AG20443 (cell line): ENCODE data around the gene CEP72.

Experiments used
- DNase-seq: peaks from one replicate; pipeline ENCODE4 v3.0.0; 2012; ENCODE audit warnings: low spot score, mixed read lengths

CEP72 gene

GRCh38 chr5:659496-660263, 47.5 kb downstream of the CEP72 start:
- DNase-seq = no peak

- no peak for DNase-seq
Measured at GRCh38 chr5:660491-661030, 48.4 kb downstream of the CEP72 start.

- DNase-seq = no peak
Measured at GRCh38 chr5:661891-662750, 50.0 kb downstream of the CEP72 start.

GRCh38 chr5:662751-663435, 50.8 kb downstream of the CEP72 start:
- no peak for DNase-seq

GRCh38 chr5:663436-664342, 51.5 kb downstream of the CEP72 start:
- DNase-seq = no peak

GRCh38 chr5:664343-664993, 52.3 kb downstream of the CEP72 start:
- no peak for DNase-seq

- DNase-seq = no peak
Measured at GRCh38 chr5:664994-665360, 52.8 kb downstream of the CEP72 start.

GRCh38 chr5:665541-665955, 53.4 kb downstream of the CEP72 start:
- no peak for DNase-seq

GRCh38 chr5:665956-666711, 54.0 kb downstream of the CEP72 start:
- DNase-seq = no peak

- no peak for DNase-seq
Measured at GRCh38 chr5:666816-667498, 54.8 kb downstream of the CEP72 start.

- no peak for DNase-seq
Measured at GRCh38 chr5:668283-668995, 56.3 kb downstream of the CEP72 start.

- DNase-seq = no peak
Measured at GRCh38 chr5:669111-669841, 57.1 kb downstream of the CEP72 start.

- DNase-seq = no peak
Measured at GRCh38 chr5:669842-670395, 57.8 kb downstream of the CEP72 start.

GRCh38 chr5:670396-671270, 58.5 kb downstream of the CEP72 start:
- DNase-seq = no peak

- peak; percentile 89 for DNase-seq
Measured at GRCh38 chr5:671459-672328, 59.6 kb downstream of the CEP72 start.
